GM18526 (cell line): ENCODE results near the gene TTI1.

Source experiments
- POLR2A ChIP-seq: IDR thresholded peaks from 3 replicates; pipeline ENCODE4 v1.6.1; 2011; ENCODE audit not compliant: insufficient read length; ENCODE audit errors: extremely low read depth

TTI1 gene

DNA sequence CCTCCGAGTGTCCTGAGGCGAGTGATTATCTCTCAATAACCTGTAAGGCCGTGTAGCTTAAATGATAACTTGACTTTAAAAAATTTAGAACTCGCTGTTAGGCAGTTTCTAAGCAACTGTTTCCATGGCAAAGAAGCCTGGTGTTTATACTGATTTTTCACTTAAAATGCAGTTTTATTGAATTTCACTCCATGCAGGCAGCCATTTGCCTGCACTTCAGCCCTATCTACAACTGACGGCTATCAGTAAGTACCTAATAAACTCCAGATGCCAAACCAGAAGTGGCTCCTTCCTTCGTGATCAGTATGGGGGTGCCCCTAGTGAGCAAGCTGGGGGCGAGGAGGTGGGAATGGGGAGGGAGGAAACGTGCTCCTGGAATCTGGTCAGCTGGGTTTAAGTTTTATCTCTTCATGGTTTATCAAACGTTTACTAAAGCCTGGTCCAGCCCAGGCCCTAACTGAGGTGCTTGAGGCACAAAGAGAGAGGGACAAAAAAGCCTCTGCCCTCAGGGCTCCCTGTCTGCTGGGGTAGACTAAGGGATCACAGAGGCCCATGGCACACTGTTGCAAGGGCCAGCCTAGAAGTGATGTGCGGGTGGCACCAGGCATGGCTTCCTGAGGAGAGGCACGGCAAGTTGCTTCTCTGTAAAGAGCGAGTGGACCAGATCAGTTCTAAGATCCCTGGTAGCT is 45.5 kb downstream of the TTI1 start:
- no peak for TF ChIP-seq POLR2A

- no peak for TF ChIP-seq POLR2A
Observed at GRCh38 chr20:37986873-37987601, 46.2 kb downstream of the TTI1 start.

DNA sequence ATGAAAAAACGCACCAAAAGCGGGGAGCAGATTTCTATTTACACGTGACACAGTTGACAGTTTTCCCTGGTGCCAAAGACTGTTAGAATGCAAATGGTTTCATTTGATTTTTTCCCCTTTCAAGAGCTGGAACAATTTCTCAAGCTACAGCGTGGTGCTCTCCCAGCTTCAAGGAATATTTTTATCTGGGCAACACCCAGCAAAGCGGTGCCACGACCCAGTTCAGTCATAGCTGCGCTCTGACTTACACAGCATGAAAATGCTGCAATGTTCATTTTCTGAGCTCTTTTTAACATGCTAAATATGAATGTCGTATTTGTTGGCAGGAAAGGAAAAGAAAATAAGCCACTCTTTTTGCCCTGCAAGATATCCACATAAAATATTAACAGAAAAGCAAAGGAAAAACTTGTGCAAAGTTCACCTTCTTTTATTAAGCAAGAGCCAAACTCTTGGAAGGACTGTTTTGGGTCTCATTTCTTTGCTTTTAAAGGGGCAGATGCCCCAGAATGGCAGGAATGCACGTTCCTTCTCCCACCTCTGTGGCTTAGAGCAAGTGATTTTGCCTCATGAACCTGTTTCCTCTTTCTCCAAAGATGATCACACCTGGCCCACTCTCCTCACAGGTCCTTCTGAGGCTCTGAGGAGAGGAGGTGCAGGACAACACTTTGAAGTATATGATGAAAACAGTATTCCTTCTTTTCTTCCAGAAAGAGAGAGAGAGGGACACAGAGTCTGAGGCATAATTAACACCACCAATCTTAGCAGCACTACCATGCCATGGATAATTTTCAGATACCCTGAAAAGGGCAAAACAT is 47.0 kb downstream of the TTI1 start:
- TF ChIP-seq POLR2A: no peak

GRCh38 chr20:37984018-37984785 is 49.1 kb downstream of the TTI1 start:
- no peak for TF ChIP-seq POLR2A

GRCh38 chr20:37983286-37983685 is 50.0 kb downstream of the TTI1 start:
- no peak for TF ChIP-seq POLR2A

- TF ChIP-seq POLR2A: no peak
Observed at GRCh38 chr20:37981568-37981967, 51.7 kb downstream of the TTI1 start.

- TF ChIP-seq POLR2A: no peak
Observed at GRCh38 chr20:37980876-37981275, 52.4 kb downstream of the TTI1 start.

- no peak for TF ChIP-seq POLR2A
Observed at GRCh38 chr20:37980383-37980782, 52.9 kb downstream of the TTI1 start.

DNA sequence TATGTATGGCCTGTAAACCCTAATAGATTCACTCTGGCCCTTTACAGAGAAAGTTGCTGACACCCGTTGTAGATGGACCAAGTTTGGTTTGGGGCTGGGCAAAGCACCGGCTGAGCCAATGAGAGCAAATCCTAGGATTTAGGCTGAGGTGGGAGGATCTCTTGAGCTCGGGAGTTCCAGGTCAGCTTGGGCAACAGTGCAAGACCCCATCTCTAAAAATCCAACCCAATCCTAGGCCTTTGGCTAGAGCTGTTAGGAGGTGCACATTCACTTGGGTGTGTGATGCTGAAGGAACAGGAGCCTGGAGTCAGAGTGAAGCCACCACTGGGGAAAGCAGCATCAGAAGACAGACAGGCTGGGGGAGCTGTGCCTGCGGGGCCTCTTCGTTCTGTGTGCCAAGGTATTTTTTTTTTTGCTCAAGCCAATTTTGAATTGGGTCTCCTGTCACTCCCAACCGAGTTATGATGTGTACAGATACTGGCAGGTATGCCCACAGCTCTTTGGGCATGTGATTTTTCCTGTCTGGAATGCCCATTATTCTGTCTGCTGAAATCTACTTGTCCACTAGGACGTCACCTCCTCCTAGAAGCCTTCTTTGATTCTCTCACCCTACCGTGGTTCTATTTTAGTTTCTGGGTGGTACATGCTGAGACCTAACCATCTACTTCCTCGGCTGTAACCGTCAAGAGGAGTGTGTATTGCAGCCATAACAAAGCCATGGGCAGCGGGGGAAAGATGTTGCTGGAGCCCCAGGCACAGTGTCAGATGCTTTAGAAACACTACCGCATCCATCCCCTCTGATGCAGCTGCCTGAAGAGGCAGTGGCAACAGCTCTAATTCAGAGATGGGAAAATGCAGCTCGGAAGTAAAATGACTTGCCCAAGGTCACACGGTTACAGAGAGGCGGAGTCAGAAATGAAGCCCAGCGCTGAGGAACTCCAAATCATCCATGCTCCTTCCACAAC is 54.0 kb downstream of the TTI1 start:
- TF ChIP-seq POLR2A: no peak

DNA sequence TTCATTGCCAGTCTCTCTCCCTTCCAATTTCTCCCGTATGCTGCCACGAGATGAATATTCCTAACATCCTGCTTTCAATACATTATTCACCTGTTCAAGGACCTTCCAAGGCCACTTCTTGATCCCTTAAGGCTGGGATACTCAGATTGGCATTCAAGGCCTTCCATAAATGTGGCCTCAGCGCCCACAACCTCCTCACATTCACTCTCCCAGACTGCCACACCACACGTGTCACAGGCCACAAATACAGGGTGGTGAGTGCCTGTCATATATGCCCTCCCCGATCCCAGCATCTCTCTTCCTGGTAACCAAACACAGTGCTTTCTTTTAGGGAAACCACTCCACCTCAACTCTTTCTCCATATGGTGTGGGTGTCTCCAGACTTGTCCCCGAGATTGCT is 55.5 kb downstream of the TTI1 start:
- no peak for TF ChIP-seq POLR2A

DNA sequence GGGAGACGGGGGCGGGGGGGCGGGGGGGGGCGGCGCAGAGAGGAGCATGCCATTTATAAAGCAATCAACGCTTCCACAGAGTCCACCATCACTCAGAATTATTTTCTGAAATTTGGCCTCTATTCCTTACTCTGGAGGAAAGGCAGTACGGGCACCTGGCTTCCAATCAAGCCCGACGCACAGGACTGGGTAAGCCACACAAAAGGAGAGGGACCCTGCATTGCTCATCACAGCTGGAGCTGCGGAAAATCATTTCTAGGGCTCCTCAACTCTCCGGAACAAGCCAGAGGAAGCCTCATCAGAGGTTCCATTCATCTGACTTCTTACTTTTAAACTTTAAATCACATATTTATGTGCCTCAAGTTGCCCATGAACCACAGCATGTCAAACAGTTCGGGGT is 55.9 kb downstream of the TTI1 start:
- no peak for TF ChIP-seq POLR2A

- no peak for TF ChIP-seq POLR2A
Observed at GRCh38 chr20:37976887-37977286, 56.4 kb downstream of the TTI1 start.

GRCh38 chr20:37973059-37973910 is 60.0 kb downstream of the TTI1 start:
- TF ChIP-seq POLR2A: no peak
